HG03135 (cell line): ENCODE measurements around the gene TRMT2A.

ENCODE experiments used
- ATAC-seq: cut with Tn5 transposase; IDR thresholded peaks from one replicate; pipeline ENCODE4 v1.9.1; 2021; ENCODE audit warnings: mild to moderate bottlenecking, moderate library complexity; ENCODE audit not compliant: unreplicated experiment

The TRMT2A gene

GRCh38 chr22:20107951-20108756 lies 8.9 kb downstream of the TRMT2A start:
- ATAC-seq, result no peak

- ATAC-seq, result no peak
Observed at GRCh38 chr22:20107471-20107901, 9.5 kb downstream of the TRMT2A start.

- ATAC-seq, result no peak
Observed at GRCh38 chr22:20106849-20107237, 10.2 kb downstream of the TRMT2A start.

- no peak for ATAC-seq
Observed at GRCh38 chr22:20106205-20106848, 10.7 kb downstream of the TRMT2A start.

- ATAC-seq, result no peak
Observed at GRCh38 chr22:20105456-20106204, 11.4 kb downstream of the TRMT2A start.

- ATAC-seq, result no peak
Observed at GRCh38 chr22:20102203-20102780, 14.7 kb downstream of the TRMT2A start.

GRCh38 chr22:20101638-20102037 lies 15.4 kb downstream of the TRMT2A start:
- no peak for ATAC-seq

- ATAC-seq, result no peak
Observed at GRCh38 chr22:20099099-20099711, 17.8 kb downstream of the TRMT2A start.

GRCh38 chr22:20096574-20097420 lies 20.2 kb downstream of the TRMT2A start:
- ATAC-seq, result no peak

GRCh38 chr22:20095521-20095920 lies 21.5 kb downstream of the TRMT2A start:
- no peak for ATAC-seq

GRCh38 chr22:20094197-20094807 lies 22.7 kb downstream of the TRMT2A start:
- no peak for ATAC-seq

- no peak for ATAC-seq
Observed at GRCh38 chr22:20093418-20094196, 23.4 kb downstream of the TRMT2A start.

- no peak for ATAC-seq
Observed at GRCh38 chr22:20092477-20092854, 24.6 kb downstream of the TRMT2A start.

- ATAC-seq, result no peak
Observed at GRCh38 chr22:20091690-20092476, 25.1 kb downstream of the TRMT2A start.

GRCh38 chr22:20090730-20091240 lies 26.2 kb downstream of the TRMT2A start:
- no peak for ATAC-seq

GRCh38 chr22:20089977-20090729 lies 26.9 kb downstream of the TRMT2A start:
- ATAC-seq, result no peak
